Keratinocyte (primary cell): Measurements from ENCODE around the gene OTOP1. TPM values are rescaled to one million over a fixed set of nuclear protein-coding genes. Genes with fewer than 3 reads are reported as not detected.

Source experiments
- DNase-seq: peaks from one replicate; pipeline ENCODE4 v3.0.0-alpha.2; 2011; ENCODE audit warnings: low read depth, missing footprints, low spot score
- FAIRE-seq: peaks from 2 replicates; lab custom pipeline; 2011; peaks lifted over from hg19 to GRCh38; lab: Jason Lieb, UNC
- H2AFZ ChIP-seq: 2 replicates; pipeline ENCODE4 v1.6.0; 2012; ENCODE audit warnings: low read length, control low read depth, inconsistent platforms; ENCODE audit not compliant: control insufficient read depth
- H3K27ac ChIP-seq: 2 replicates; pipeline ENCODE4 v1.5.1; 2011; ENCODE audit warnings: low read length; ENCODE audit not compliant: control insufficient read depth, insufficient read depth
- H3K27me3 ChIP-seq: 3 replicates; pipeline ENCODE4 v1.6.0; 2011; ENCODE audit warnings: low read length; ENCODE audit not compliant: control insufficient read depth, insufficient read depth; ENCODE audit errors: extremely low read depth
- H3K36me3 ChIP-seq, 2 experiments: 2 replicates in 1 of 2; 3 replicates in 1 of 2; pipeline ENCODE4 v1.5.1; 2011; ENCODE audit warnings: low read length in 2 of 2, mild to moderate bottlenecking in 1 of 2; ENCODE audit not compliant: control insufficient read depth in 2 of 2, insufficient read depth in 2 of 2; ENCODE audit errors: extremely low read depth in 1 of 2
- H3K4me1 ChIP-seq: 3 replicates; pipeline ENCODE4 v1.5.1; 2011; ENCODE audit warnings: low read length; ENCODE audit not compliant: control insufficient read depth, insufficient read depth; ENCODE audit errors: extremely low read depth
- H3K4me2 ChIP-seq: 3 replicates; pipeline ENCODE4 v1.6.0; 2011; ENCODE audit warnings: low read depth, low read length; ENCODE audit not compliant: control insufficient read depth, insufficient read depth; ENCODE audit errors: extremely low read depth
- H3K4me3 ChIP-seq, 3 experiments: fragments of 200-600 bp in 1 of 3; sonication (generic) in 1 of 3; 2 replicates in 2 of 3; 3 replicates in 1 of 3; pipeline ENCODE4 v1.5.1; 2011 to 2016; ENCODE audit warnings: low read length in 3 of 3, mild to moderate bottlenecking in 3 of 3, control low read depth in 2 of 3, inconsistent platforms in 1 of 3, low read depth in 1 of 3, mixed read lengths in 1 of 3, mixed run types in 1 of 3, moderate library complexity in 1 of 3; ENCODE audit not compliant: control insufficient read depth in 2 of 3, insufficient read depth in 2 of 3; ENCODE audit errors: extremely low read depth in 1 of 3
- H3K79me2 ChIP-seq: 2 replicates; pipeline ENCODE4 v1.6.0; 2012; ENCODE audit warnings: low read length; ENCODE audit not compliant: control insufficient read depth, insufficient read depth
- H3K9ac ChIP-seq: 3 replicates; pipeline ENCODE4 v1.6.0; 2011; ENCODE audit warnings: low read length; ENCODE audit not compliant: control insufficient read depth, insufficient read depth; ENCODE audit errors: extremely low read depth
- H3K9me1 ChIP-seq: 3 replicates; pipeline ENCODE4 v1.6.0; 2011; ENCODE audit warnings: low read length; ENCODE audit not compliant: control insufficient read depth, insufficient read depth; ENCODE audit errors: extremely low read depth
- H3K9me3 ChIP-seq: 2 replicates; pipeline ENCODE4 v1.5.1; 2012; ENCODE audit warnings: low read depth, low read length; ENCODE audit not compliant: control insufficient read depth
- H4K20me1 ChIP-seq: 3 replicates; pipeline ENCODE4 v1.6.0; 2011; ENCODE audit warnings: low read length; ENCODE audit not compliant: control insufficient read depth, insufficient read depth; ENCODE audit errors: extremely low read depth
- EZH2 ChIP-seq: IDR thresholded peaks from one replicate; pipeline ENCODE4 v1.6.1; 2012; ENCODE audit warnings: inconsistent platforms, mild to moderate bottlenecking, low read length, moderate library complexity
- dilution Hi-C: fragments of 300-500 bp; cut with MboI; formaldehyde crosslinking; loops from one replicate; pipeline ENCODE4 v1.7.0; 2020; ENCODE audit warnings: low sequenced_read_pairs; ENCODE audit not compliant: extremely low pct_ligation_motif_present
- polyA minus RNA-seq, 3 experiments: library from RNA; depleted of rRNA, polyadenylated mRNA; stranded (reverse); fragments of >200 nt; gene quantifications; 1 replicate in 1 of 3; 2 replicates in 1 of 3; 3 replicates in 1 of 3; pipeline ENCODE4 v1.2.3, GENCODE V29; 2011
- polyA plus RNA-seq, 5 experiments: library from polyadenylated mRNA; depleted of rRNA in 3 of 5; stranded (reverse) in 3 of 5; stranded (forward) in 1 of 5; unstranded in 1 of 5; fragments of >200 nt; gene quantifications; 1 replicate in 1 of 5; 2 replicates in 3 of 5; 3 replicates in 1 of 5; pipeline versions ENCODE4 v1.2.1 to v1.2.3, GENCODE V29; 2011 to 2012; ENCODE audit warnings: missing spikeins in 2 of 5, low read depth in 1 of 5, low replicate concordance in 1 of 5
- TF ChIP-seq, protein P1 (sequence below), 3 experiments: IDR thresholded peaks in 1 of 3; conservative IDR thresholded peaks in 1 of 3; optimal IDR thresholded peaks in 1 of 3; 2 replicates in 2 of 3; 3 replicates in 1 of 3; pipeline versions ENCODE3 to v1.5.1; 2011; ENCODE audit warnings: low read length in 3 of 3, mild to moderate bottlenecking in 3 of 3, moderate library complexity in 2 of 3, control low read depth in 1 of 3, inconsistent platforms in 1 of 3; ENCODE audit not compliant: insufficient read depth in 2 of 3; ENCODE audit errors: extremely low read depth in 1 of 3

Gene OTOP1, protein sequence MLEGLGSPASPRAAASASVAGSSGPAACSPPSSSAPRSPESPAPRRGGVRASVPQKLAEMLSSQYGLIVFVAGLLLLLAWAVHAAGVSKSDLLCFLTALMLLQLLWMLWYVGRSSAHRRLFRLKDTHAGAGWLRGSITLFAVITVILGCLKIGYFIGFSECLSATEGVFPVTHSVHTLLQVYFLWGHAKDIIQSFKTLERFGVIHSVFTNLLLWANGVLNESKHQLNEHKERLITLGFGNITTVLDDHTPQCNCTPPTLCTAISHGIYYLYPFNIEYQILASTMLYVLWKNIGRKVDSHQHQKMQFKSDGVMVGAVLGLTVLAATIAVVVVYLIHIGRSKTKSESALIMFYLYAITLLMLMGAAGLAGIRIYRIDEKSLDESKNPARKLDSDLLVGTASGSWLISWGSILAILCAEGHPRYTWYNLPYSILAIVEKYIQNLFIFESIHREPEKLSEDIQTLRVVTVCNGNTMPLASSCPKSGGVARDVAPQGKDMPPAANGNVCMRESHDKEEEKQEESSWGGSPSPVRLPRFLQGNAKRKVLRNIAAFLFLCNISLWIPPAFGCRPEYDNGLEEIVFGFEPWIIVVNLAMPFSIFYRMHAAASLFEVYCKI
- polyA plus RNA-seq: not detected in 3 replicates
- not detected for polyA plus RNA-seq (2011; ENCODE audit: low read depth)
- polyA plus RNA-seq (2011; cell fraction: cytosol; rRNA removed): not detected in 2 replicates
- not detected in 2 replicates for polyA plus RNA-seq (2011; cell fraction: nucleus; rRNA removed)
- not detected in 2 replicates for polyA plus RNA-seq (2012; ENCODE audit: low replicate concordance)
- 0.10 TPM in 1 of 3 replicates, not detected in the others for polyA minus RNA-seq
- polyA minus RNA-seq (2011; cell fraction: cytosol; rRNA and poly(A)+ RNA removed): not detected
- polyA minus RNA-seq (2011; cell fraction: nucleus; rRNA and poly(A)+ RNA removed): not detected in 2 replicates

DNA sequence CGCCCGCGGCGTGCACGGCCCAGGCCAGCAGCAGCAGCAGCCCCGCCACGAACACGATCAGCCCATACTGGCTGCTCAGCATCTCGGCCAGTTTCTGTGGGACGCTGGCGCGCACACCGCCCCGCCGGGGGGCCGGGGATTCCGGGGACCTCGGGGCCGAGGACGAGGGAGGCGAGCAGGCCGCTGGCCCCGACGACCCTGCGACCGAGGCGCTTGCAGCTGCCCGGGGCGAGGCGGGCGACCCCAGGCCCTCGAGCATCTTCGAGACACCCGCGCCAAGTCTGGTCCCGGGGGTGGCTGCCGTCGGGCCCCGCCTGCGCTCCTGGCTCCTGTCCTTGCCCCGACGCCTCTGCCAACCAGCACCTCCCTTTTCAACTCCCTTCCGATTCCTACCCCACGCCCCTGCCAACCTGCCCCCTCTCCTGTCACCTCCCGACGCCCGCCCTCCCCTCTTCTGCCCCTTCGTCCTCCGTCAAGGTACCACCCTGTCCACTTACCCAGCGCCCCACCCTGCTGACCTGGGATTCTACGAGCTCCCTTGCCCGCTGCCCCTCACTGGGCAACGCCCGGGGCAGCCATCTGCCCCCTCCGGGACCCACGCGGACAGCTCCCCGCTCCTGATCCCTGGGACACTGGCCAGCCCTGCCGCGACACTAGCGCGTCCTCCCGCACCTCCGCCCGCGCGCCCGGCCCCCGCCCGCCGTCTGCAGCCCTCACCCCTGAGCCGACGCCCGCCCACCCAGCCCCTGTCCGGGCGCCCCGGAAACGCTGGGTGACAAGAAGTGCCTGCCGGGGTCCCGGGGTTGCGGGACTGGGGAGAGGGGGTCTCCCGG is at the start of gene OTOP1:
OTOP1 (minus strand) TSS at position 324 of the 833 bp plus-strand sequence; CDS start at position 259, 65 bp downstream.
- Histone ChIP-seq H4K20me1 (no peaks in the 10 kb centered on the region), H3K27ac (no peak within 1 kb of the TSS), H3K4me1 (no peaks in the 10 kb centered on the region), H3K4me3 (no peak within 1 kb of the TSS), H3K9me1 (no peaks in the 10 kb centered on the region), H2AFZ (no peak within 1 kb of the TSS), H3K9ac (no peak within 1 kb of the TSS), H3K9me3 (no peaks in the 10 kb centered on the region), H3K36me3 (no peaks in the 10 kb centered on the region), H3K4me2 (no peak within 1 kb of the TSS), H3K79me2 (no peaks in the 10 kb centered on the region), H3K27me3 (peaks cover 52% of the 10 kb centered on the region)
- TF ChIP-seq EZH2: peak; percentile 93
- TF ChIP-seq, protein P1, sequence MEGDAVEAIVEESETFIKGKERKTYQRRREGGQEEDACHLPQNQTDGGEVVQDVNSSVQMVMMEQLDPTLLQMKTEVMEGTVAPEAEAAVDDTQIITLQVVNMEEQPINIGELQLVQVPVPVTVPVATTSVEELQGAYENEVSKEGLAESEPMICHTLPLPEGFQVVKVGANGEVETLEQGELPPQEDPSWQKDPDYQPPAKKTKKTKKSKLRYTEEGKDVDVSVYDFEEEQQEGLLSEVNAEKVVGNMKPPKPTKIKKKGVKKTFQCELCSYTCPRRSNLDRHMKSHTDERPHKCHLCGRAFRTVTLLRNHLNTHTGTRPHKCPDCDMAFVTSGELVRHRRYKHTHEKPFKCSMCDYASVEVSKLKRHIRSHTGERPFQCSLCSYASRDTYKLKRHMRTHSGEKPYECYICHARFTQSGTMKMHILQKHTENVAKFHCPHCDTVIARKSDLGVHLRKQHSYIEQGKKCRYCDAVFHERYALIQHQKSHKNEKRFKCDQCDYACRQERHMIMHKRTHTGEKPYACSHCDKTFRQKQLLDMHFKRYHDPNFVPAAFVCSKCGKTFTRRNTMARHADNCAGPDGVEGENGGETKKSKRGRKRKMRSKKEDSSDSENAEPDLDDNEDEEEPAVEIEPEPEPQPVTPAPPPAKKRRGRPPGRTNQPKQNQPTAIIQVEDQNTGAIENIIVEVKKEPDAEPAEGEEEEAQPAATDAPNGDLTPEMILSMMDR (optimal IDR thresholded peaks at IDR 0.05 in 1 of 3, IDR thresholded peaks at IDR 0.05 in 1 of 3, conservative IDR thresholded peaks at IDR 0.05 in 1 of 3; ENCODE audit: extremely low read depth in 1 of 3, insufficient read depth in 2 of 3, low read length in 3 of 3): no peak
- no peak for DNase-seq
- dilution Hi-C loops: no loop called here
- FAIRE-seq: no peak

DNA sequence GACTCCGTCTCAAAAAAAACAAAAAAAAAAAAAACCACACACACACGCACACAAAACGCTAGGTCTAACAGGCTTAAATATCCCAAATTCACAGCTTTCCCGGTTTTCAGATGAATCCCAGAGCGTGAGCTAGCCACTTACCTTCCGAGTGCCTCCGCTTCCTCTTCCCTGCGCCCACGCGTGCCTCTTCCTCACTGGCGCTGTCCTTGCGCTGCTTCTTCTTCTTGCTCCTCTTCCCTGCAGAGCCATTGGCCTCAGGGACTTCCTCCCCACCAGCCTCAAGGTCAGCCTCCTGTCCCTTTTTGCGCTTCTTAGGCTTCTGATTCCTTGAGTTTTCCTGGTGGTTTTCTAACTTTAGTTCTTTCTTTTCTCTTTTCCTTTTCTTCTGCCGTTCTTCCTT is 47.5 kb upstream of the OTOP1 start:
- Histone ChIP-seq H3K9ac (no peak overlapping the region), H3K36me3 (peaks cover 21 to 45% of the 10 kb centered on the region in 2 experiments), H4K20me1 (no peaks in the 10 kb centered on the region), H3K9me1 (no peaks in the 10 kb centered on the region), H3K4me1 (peaks cover 16% of the 10 kb centered on the region), H3K4me3 (no peak overlapping the region), H2AFZ (no peak overlapping the region), H3K9me3 (no peaks in the 10 kb centered on the region), H3K4me2 (no peak overlapping the region), H3K27ac (no peak overlapping the region), H3K27me3 (no peaks in the 10 kb centered on the region), H3K79me2 (no peaks in the 10 kb centered on the region)
- dilution Hi-C loops: no loop called here
- DNase-seq: no peak
- FAIRE-seq: no peak
- no peak for TF ChIP-seq EZH2
- TF ChIP-seq, protein P1 (optimal IDR thresholded peaks at IDR 0.05 in 1 of 3, IDR thresholded peaks at IDR 0.05 in 1 of 3, conservative IDR thresholded peaks at IDR 0.05 in 1 of 3; ENCODE audit: extremely low read depth in 1 of 3, insufficient read depth in 2 of 3, low read length in 3 of 3): no peak
